Common myeloid progenitor, CD34-positive (primary cell): Measurements from ENCODE around the gene SLC38A8.

ENCODE experiments used
- CTCF ChIA-PET: fragments of 350-600 bp; sonication (Branson Sonifier 250); formaldehyde crosslinking; loops from one replicate; lab custom pipeline; 2021; ENCODE audit warnings: antibody characterized with exemption; lab: Charles Lee
- POLR2A ChIA-PET: fragments of 350-600 bp; sonication (Branson Sonifier 250); formaldehyde crosslinking; loops from one replicate; lab custom pipeline; 2021; ENCODE audit warnings: antibody characterized with exemption; lab: Charles Lee
- DNase-seq, 3 donors: peaks; one replicate each; pipeline versions ENCODE4 v3.0.0 to v3.0.0-alpha.2; 2013
- H3K27ac ChIP-seq, 2 experiments: 1 replicate in 1 of 2; 2 replicates in 1 of 2; pipeline ENCODE4 v1.7.0; 2013; ENCODE audit warnings: inconsistent platforms in 2 of 2, low read length in 2 of 2, mild to moderate bottlenecking in 2 of 2, low read depth in 1 of 2, moderate library complexity in 1 of 2; ENCODE audit not compliant: severe bottlenecking in 2 of 2, insufficient read depth in 1 of 2, poor library complexity in 1 of 2
- H3K27me3 ChIP-seq, 5 experiments: replicated peaks in 2 of 5; 1 replicate in 3 of 5; 2 replicates in 2 of 5; pipeline versions ENCODE4 v1.6.1 to v1.7.0; 2013; ENCODE audit warnings: low read length in 4 of 5, mild to moderate bottlenecking in 2 of 5, moderate library complexity in 2 of 5, inconsistent platforms in 1 of 5; ENCODE audit not compliant: insufficient read depth in 5 of 5, control insufficient read depth in 4 of 5
- H3K36me3 ChIP-seq, 4 experiments: 1 replicate in 2 of 4; 2 replicates in 2 of 4; pipeline versions ENCODE4 v1.6.1 to v1.7.0; 2013; ENCODE audit warnings: low read length in 3 of 4, control low read depth in 1 of 4, mild to moderate bottlenecking in 1 of 4; ENCODE audit not compliant: control insufficient read depth in 4 of 4, insufficient read depth in 4 of 4
- H3K4me1 ChIP-seq, 4 experiments: 1 replicate in 3 of 4; 2 replicates in 1 of 4; pipeline versions ENCODE4 v1.6.1 to v1.7.1; 2013; ENCODE audit warnings: low read length in 3 of 4, mild to moderate bottlenecking in 3 of 4, control low read depth in 1 of 4, inconsistent platforms in 1 of 4, moderate library complexity in 1 of 4; ENCODE audit not compliant: control insufficient read depth in 4 of 4, insufficient read depth in 4 of 4; ENCODE audit errors: control extremely low read depth in 1 of 4
- H3K4me3 ChIP-seq, 7 experiments: 1 replicate in 4 of 7; 2 replicates in 3 of 7; pipeline versions ENCODE4 v1.5.1 to v1.7.0; 2013; ENCODE audit warnings: mild to moderate bottlenecking in 7 of 7, low read length in 6 of 7, moderate library complexity in 6 of 7, inconsistent platforms in 2 of 7, low read depth in 2 of 7, control low read depth in 1 of 7; ENCODE audit not compliant: insufficient read depth in 4 of 7, control insufficient read depth in 1 of 7; ENCODE audit errors: extremely low read depth in 1 of 7
- H3K9me3 ChIP-seq, 5 experiments: 1 replicate in 4 of 5; 2 replicates in 1 of 5; pipeline versions ENCODE4 v1.6.1 to v1.7.1; 2013; ENCODE audit warnings: low read length in 4 of 5, mild to moderate bottlenecking in 2 of 5, inconsistent platforms in 1 of 5, low read depth in 1 of 5, moderate library complexity in 1 of 5; ENCODE audit not compliant: control insufficient read depth in 4 of 5, insufficient read depth in 2 of 5; ENCODE audit errors: control extremely low read depth in 1 of 5
- WGBS: methylation state at CpG from one replicate; pipeline ENCODE4 v1.1.5; 2013; ENCODE audit not compliant: insufficient coverage; 5-methylcytosine and 5-hydroxymethylcytosine counted together

Gene SLC38A8

DNA sequence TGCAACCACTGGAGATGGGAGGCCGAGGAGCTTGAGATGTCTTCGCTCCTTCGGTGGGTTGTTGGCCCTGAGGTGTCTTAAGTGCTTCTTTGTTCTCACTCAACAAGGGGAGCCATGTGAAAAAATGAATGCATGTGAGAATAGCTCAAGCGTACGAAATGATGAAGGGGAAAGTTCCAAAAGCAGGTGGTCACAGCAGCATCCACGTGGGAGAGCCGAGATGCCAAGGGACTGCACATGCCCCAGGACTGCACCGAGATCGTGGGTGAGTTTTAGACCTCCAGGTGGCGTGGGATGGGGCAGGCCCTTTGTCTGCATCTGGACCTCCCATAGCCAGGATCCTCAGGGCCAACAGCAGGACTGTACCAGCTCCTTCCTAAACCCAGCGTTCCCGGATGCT, 8.1 kb downstream of the SLC38A8 start:
- Histone ChIP-seq H3K27ac (no peak overlapping the region), H3K36me3 (no peaks in the 10 kb centered on the region), H3K27me3 (peaks cover 0 to 90% (median 29%) of the 10 kb centered on the region in 5 experiments), H3K9me3 (peaks cover 1 to 38% (median 27%) of the 10 kb centered on the region in 5 experiments), H3K4me3 (no peak overlapping the region), H3K4me1 (peaks cover 0 to 2% (median 1%) of the 10 kb centered on the region in 4 experiments)
- ChIA-PET CTCF (no interaction called here), POLR2A (no interaction called here)
- WGBS, result 91% methylated on average over 12 of the region's 12 CpGs
- DNase-seq, result no peak

DNA sequence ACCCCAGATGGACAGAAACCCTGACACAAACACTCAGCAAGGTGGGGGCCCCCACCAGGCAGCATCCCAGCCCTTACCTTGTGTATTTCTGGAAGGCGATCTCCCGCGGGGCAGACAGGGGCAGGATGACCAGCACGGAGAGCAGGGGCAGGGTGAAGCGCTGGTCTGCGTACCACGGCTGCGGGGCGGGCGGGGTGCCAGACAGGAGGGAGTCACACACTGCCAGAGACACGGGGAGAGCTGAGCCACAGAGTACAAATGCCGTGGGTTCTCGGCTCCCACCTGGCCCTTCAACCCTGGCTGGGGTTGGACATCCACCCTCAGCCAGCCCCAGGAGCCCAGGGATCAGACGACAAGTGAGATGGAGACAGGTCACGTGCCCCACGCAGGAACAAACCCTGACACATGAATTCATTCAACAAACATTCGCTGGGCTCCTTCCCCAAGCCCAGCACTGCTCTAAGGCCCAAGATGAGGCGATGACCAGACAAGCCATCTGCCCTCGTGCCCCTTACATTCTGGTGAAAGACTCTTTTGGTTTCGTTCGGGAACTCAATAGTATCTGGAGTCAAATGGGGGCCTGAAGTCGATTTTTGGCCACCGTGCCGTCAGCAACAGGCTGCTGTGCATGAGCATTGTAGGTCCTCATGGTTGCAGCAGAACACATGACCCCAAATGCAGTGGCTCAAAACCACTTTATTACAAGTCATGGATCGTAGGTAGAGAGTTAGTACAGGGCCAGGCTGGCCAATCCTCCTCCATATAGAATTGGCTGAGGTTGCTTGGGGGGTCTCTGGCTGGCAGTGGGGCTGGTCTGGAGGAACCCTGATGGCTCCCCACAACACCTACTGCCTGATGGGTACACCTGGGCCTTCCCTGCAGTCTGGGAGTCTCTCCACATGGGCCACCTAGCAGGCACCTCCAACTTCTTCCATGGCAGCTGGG, 9.1 kb downstream of the SLC38A8 start:
- ChIA-PET CTCF (no interaction called here), POLR2A (no interaction called here)
- H3K27ac ChIP-seq, result no peak overlapping the region
- H3K27me3 ChIP-seq, result peaks cover 0 to 84% (median 22%) of the 10 kb centered on the region in 5 experiments
- H3K4me3 ChIP-seq, result no peak overlapping the region
- H3K4me1 ChIP-seq, result peaks cover 0 to 11% (median 9%) of the 10 kb centered on the region in 4 experiments
- H3K36me3 ChIP-seq, result no peaks in the 10 kb centered on the region
- no peak for DNase-seq
- H3K9me3 ChIP-seq, result peaks cover 1 to 38% (median 27%) of the 10 kb centered on the region in 5 experiments
- 93% methylated on average over 24 of the region's 25 CpGs for WGBS

DNA sequence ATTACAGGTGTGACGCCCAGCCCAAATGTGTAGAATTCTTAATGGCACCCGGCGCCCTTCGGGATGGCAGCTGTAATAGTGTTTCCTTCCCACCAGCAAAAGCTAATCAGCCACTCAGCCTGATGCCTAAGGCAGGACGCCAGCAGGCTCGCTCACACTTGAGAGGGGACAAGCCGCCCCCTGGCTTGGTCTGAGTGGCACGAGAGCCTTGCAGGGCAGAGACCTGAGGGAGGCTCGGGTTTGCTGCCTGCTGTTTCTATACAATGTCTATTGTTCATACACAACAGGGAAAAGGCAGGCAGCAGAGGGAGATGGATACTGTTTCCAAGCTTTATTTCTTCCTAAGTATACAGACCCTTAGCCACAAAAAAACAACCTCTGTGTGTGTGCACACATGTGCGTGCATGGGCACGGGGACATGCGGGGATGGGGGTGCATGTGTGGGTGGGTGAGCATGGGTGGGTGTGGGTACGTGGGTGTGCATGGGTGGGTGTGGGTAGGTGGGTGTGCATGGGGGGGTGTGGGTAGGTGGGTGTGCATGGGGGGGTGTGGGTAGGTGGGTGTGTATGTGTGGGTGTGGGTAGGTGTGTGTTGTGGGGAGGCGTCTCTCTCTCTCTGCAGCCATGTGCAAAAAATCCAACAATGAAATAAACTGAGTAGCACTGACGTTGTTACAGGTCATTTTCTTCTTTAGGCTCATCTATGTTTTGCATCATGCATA, 10.0 kb downstream of the SLC38A8 start:
- 79% methylated on average over 10 of the region's 15 CpGs for WGBS

DNA sequence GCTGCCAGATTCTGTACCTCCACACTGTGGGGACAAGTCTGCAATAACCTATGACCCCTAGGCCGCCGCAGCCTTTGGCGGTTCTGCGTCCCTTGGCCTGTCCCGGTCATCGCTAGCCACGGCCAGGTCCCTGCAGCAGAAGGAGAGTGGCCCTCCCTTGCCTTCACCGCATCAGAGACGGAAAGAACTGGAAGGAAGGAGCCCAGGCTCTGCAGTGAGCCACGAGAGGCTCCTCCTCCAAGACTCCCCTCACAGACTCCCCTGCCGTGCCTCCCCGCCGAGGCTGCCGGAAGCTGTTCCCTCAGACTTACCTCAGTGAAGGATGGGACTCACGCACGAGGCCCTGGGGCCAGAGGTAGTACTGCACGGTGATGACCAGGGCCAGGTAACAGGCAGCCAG, 11.0 kb downstream of the SLC38A8 start:
- 80% methylated on average over 12 of the region's 17 CpGs for WGBS
- POLR2A ChIA-PET, result no interaction called here
- Histone ChIP-seq H3K4me3 (no peak overlapping the region), H3K27ac (no peak overlapping the region), H3K9me3 (peaks cover 1 to 37% (median 25%) of the 10 kb centered on the region in 5 experiments), H3K4me1 (peaks cover 0 to 11% (median 9%) of the 10 kb centered on the region in 4 experiments), H3K27me3 (peaks cover 0 to 88% (median 23%) of the 10 kb centered on the region in 5 experiments), H3K36me3 (no peaks in the 10 kb centered on the region)
- no peak for DNase-seq
- CTCF ChIA-PET, result no interaction called here

More for the DNA sequence above, 10.0 kb downstream of the SLC38A8 start:
- H3K9me3 ChIP-seq, result peaks cover 1 to 38% (median 27%) of the 10 kb centered on the region in 5 experiments
- H3K36me3 ChIP-seq, result no peaks in the 10 kb centered on the region
- H3K4me3 ChIP-seq, result no peak overlapping the region
- no peak overlapping the region for H3K27ac ChIP-seq
- H3K4me1 ChIP-seq, result peaks cover 0 to 11% (median 9%) of the 10 kb centered on the region in 4 experiments
- DNase-seq, result no peak
- CTCF ChIA-PET, result interaction anchor here (1.0 kb wide), 1 partner anchor 33 kb away, joined by 3 read pairs; no protein-coding TSS in a partner anchor
- POLR2A ChIA-PET, result no interaction called here
- peaks cover 0 to 85% (median 20%) of the 10 kb centered on the region in 5 experiments for H3K27me3 ChIP-seq

DNA sequence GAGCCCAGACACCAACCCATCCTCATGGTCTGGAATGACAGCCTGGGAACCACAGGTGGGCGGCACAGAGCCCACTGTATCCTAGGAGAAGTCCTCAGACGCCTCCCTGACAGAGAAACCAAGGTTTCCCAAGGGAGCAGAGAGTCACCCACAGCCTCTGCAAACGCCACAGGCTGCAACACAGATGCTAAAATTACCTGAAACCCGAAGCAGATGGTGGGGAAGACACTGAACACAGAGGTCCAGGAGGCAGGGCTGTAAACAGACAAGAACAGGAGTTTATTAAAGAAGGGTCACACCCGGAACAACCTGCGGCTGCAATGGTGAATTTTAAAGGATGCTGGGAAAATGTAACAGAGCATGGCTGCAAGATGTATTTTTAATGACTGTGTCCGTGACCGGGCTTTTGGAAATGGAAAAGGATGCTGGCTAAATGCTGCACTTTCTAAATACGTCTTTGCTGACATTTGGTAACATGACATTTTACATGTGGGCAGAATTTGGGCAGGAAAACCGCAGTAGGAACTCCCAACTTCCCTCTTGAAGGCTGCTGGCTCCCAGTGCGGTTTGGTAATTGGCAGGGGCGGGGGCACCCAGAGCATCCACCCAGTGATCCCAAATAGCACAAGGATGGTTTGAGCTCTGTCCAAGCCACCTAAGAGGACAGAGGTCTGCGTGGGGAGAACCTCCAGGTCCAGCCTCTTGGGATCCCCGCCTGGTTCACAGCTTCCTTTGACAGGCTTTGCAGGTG, 13.1 kb downstream of the SLC38A8 start:
- 38% methylated on average over 10 of the region's 14 CpGs for WGBS
- peak; percentile 49 to 52 (median 49) for DNase-seq
- Histone ChIP-seq H3K36me3 (no peaks in the 10 kb centered on the region), H3K9me3 (peaks cover 0 to 16% (median 9%) of the 10 kb centered on the region in 5 experiments), H3K27ac (no peak overlapping the region), H3K4me3 (no peak overlapping the region), H3K4me1 (peaks cover 0 to 11% (median 9%) of the 10 kb centered on the region in 4 experiments), H3K27me3 (peaks cover 0 to 87% (median 18%) of the 10 kb centered on the region in 5 experiments)
- ChIA-PET CTCF (no interaction called here), POLR2A (no interaction called here)

DNA sequence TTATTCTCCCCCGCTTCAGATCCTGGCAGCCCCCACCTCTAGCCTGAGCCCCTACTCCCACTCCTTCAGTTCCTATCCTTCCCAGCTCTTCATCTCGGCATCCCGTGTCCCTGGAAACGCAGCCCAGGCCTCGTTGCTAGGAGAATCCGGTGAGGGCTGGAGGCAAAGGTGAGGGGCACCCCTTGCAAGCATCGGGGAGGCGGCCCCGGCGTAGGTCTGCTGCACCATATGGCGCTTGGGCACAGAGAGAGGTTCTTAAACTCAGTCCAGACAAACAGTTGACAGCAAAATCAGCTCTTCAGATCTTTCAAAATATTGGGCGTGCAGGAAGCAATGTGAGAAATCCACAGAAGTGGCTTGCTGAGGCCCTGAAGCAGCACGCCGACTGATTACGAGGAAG, 15.0 kb downstream of the SLC38A8 start:
- DNase-seq, result no peak
- no peak overlapping the region for H3K27ac ChIP-seq
- H3K27me3 ChIP-seq, result peaks cover 0 to 88% (median 20%) of the 10 kb centered on the region in 5 experiments
- H3K4me1 ChIP-seq, result peaks cover 0 to 11% (median 9%) of the 10 kb centered on the region in 4 experiments
- peaks cover 0 to 12% (median 9%) of the 10 kb centered on the region in 5 experiments for H3K9me3 ChIP-seq
- no peak overlapping the region for H3K4me3 ChIP-seq
- WGBS, result 75% methylated on average over 14 of the region's 15 CpGs
- H3K36me3 ChIP-seq, result no peaks in the 10 kb centered on the region
- CTCF ChIA-PET, result interaction anchor here (0.9 kb wide), 1 partner anchor 56 kb away, joined by 3 read pairs; no protein-coding TSS in a partner anchor
- POLR2A ChIA-PET, result no interaction called here
